ENCODE results near the gene B4GALNT1. TPM values are rescaled to one million over a fixed set of nuclear protein-coding genes. Genes with fewer than 3 reads are reported as not detected.

The B4GALNT1 gene
- total and polyA plus RNA-seq, 9 of the 15 experiments (the other 6 are each of a cell fraction or from before 2014, with no cell fraction given) = 1.0 to 32.2 (median 9.8) TPM

DNA sequence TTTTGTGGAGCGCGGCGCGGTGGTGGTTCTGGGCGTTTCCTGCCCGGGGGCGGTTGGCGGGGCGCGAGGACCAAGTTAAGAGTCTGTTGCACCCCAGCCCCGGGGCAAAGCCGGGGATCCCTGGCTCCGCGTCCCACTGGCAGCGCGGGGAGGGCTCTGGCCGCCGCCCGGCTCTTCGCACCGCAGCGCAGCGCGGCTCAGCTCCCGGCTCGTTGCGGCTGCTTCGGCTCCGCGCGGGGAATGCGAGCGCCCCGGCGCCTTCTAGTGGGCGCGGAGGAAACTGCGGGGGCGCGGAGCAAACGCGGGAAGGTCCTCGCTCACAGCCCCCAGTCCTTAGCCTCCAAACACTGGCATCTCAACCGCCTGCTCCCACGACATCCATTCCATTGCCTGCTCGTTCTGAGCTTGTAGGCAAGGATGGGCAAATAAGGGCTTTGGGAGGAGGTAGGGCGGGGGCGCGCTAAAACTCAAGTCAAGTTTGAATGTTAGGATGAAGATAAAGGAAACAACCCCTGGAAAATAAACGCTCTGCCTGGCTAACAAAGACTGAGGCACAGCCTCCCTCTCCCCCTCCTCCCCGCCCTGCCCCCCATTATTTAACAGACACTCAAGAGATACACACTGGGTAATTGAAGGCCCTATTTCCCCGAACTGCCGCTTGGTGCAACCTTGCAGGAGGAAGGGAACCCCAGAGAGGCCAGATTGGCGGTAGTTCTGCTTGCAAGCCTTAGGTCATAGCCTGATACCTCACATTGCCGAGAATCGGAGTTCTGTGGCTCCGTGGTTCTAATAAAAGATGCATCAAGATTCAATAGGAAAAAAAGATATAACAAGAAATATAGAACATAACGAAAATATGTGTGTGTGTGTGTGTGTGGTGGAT lies at the start of gene B4GALNT1 (continued):
- TF ChIP-seq NR2F6 (CRISPR knock-in tag; IDR thresholded peaks at IDR 0.05) = no peak
- TF ChIP-seq, protein P1, sequence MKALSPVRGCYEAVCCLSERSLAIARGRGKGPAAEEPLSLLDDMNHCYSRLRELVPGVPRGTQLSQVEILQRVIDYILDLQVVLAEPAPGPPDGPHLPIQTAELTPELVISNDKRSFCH (CRISPR knock-in tag; IDR thresholded peaks at IDR 0.05) = no peak
- TF ChIP-seq, protein P1 (tag; IDR thresholded peaks at IDR 0.05) = 0 out of 2 replicates have a peak, but pooled peaks have one; percentile 21
- TF ChIP-seq KAT7 (CRISPR knock-in tag; IDR thresholded peaks at IDR 0.05; ENCODE audit: borderline replicate concordance) = peak; percentile 80
- TF ChIP-seq NCOA6 (IDR thresholded peaks at IDR 0.05) = no peak
- peak; percentile 23 for TF ChIP-seq RBBP5 (IDR thresholded peaks at IDR 0.05; ENCODE audit: borderline replicate concordance, insufficient read depth, low read length, poor library complexity, severe bottlenecking)
- TF ChIP-seq PRPF4 (IDR thresholded peaks at IDR 0.05; ENCODE audit: insufficient read depth, low read depth, low read length, poor library complexity, severe bottlenecking) = no peak
- TF ChIP-seq RBM17 (IDR thresholded peaks at IDR 0.05; ENCODE audit: borderline replicate concordance, low read depth, low read length) = no peak
- no peak for TF ChIP-seq CEBPB (tag; IDR thresholded peaks at IDR 0.05)
- TF ChIP-seq, protein P2, sequence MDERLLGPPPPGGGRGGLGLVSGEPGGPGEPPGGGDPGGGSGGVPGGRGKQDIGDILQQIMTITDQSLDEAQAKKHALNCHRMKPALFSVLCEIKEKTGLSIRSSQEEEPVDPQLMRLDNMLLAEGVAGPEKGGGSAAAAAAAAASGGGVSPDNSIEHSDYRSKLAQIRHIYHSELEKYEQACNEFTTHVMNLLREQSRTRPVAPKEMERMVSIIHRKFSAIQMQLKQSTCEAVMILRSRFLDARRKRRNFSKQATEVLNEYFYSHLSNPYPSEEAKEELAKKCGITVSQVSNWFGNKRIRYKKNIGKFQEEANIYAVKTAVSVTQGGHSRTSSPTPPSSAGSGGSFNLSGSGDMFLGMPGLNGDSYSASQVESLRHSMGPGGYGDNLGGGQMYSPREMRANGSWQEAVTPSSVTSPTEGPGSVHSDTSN (CRISPR knock-in tag; IDR thresholded peaks at IDR 0.05; ENCODE audit: low read depth) = no peak
- TF ChIP-seq, protein P2 (tag; conservative IDR thresholded peaks at IDR 0.05; ENCODE audit: low read depth) = no peak
- TF ChIP-seq MTA1 (IDR thresholded peaks at IDR 0.05; ENCODE audit: borderline replicate concordance) = no peak
- no peak for TF ChIP-seq TBL1XR1 (IDR thresholded peaks at IDR 0.05; ENCODE audit: low read length in 2 of 2)
- TF ChIP-seq JUN (IDR thresholded peaks at IDR 0.05; ENCODE audit: borderline replicate concordance, low read depth, low read length) = no peak
- TF ChIP-seq JUN (CRISPR knock-in tag; IDR thresholded peaks at IDR 0.05; ENCODE audit: borderline replicate concordance) = no peak
- TF ChIP-seq, protein P3, sequence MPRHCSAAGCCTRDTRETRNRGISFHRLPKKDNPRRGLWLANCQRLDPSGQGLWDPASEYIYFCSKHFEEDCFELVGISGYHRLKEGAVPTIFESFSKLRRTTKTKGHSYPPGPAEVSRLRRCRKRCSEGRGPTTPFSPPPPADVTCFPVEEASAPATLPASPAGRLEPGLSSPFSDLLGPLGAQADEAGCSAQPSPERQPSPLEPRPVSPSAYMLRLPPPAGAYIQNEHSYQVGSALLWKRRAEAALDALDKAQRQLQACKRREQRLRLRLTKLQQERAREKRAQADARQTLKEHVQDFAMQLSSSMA (CRISPR knock-in tag; IDR thresholded peaks at IDR 0.05) = no peak
- TF ChIP-seq KLF13 (tag; IDR thresholded peaks at IDR 0.05; ENCODE audit: borderline replicate concordance, low read depth) = peak; percentile 41; the same call in 1 of the 2 replicates
- TF ChIP-seq ZNF586 (CRISPR knock-in tag; conservative IDR thresholded peaks at IDR 0.05) = no peak
- TF ChIP-seq FOXJ2 (tag; IDR thresholded peaks at IDR 0.05) = no peak
